ENCODE measurements around the gene HTT-AS. TPM values are rescaled to one million over a fixed set of nuclear protein-coding genes. Genes with fewer than 3 reads are reported as not detected.

HTT-AS gene
- total and polyA plus RNA-seq, 2 of the 13 experiments (the other 11 are each of a cell fraction or from before 2014, with no cell fraction given), result not detected

GRCh38 chr4:3030566-3031356 lies 43.6 kb downstream of the HTT-AS start (continued):
- TF ChIP-seq ZNF639 (CRISPR knock-in tag; conservative IDR thresholded peaks at IDR 0.05), result no peak
- no peak for TF ChIP-seq ZNF256 (CRISPR knock-in tag; conservative IDR thresholded peaks at IDR 0.05)
- no peak for TF ChIP-seq ZNF280D (CRISPR knock-in tag; IDR thresholded peaks at IDR 0.05)
- no peak for TF ChIP-seq CERS6 (CRISPR knock-in tag; IDR thresholded peaks at IDR 0.05)

GRCh38 chr4:3029464-3029863 lies 44.9 kb downstream of the HTT-AS start:
- Histone ChIP-seq H3K27me3 (ENCODE audit: control insufficient read depth in 1 of 2, insufficient read depth in 2 of 2, low read length in 2 of 2) (peaks cover 0 to 52% of the 10 kb centered on the region in 2 experiments; a peak in 2 of 5 replicates), H4K20me1 (ENCODE audit: insufficient read depth, low read length) (no peaks in the 10 kb centered on the region), H3K4me3 (replicated peaks in 1 of 3; ENCODE audit: insufficient read depth in 1 of 3, low read depth in 2 of 3, low read length in 3 of 3) (no peak overlapping the region), H3K79me2 (ENCODE audit: insufficient read depth, low read length) (no peaks in the 10 kb centered on the region), H3K4me1 (ENCODE audit: insufficient read depth, low read length) (peaks cover 37% of the 10 kb centered on the region), H2AFZ (ENCODE audit: low read length) (no peak overlapping the region), H3K9ac (ENCODE audit: insufficient read depth, low read depth, low read length) (no peak overlapping the region), H3K27ac (ENCODE audit: extremely low read length, insufficient read depth, low read length) (no peak overlapping the region), H3K9me3 (ENCODE audit: low read length) (no peaks in the 10 kb centered on the region), H3K36me3 (replicated peaks in 1 of 2; ENCODE audit: control insufficient read depth in 1 of 2, insufficient read depth in 2 of 2, low read length in 2 of 2) (no peaks in the 10 kb centered on the region), H3K4me2 (ENCODE audit: low read depth, low read length) (no peak overlapping the region)
- in situ Hi-C loops (cut with HindIII; ENCODE audit: extremely low pct_ligation_motif_present, low pct_unique_long_range_greater_than_20kb), result no loop called here
- FAIRE-seq, result no peak
- BruUV-seq (replicated peaks), result no TSS peak
- WGBS (ENCODE audit: low lambda C conversion rate), result 51% methylated on average over 5 of the region's 9 CpGs
- DNase-seq (ENCODE audit: low spot score), result no peak
- POLR2A ChIA-PET, result no interaction called here
- CTCF ChIA-PET (ENCODE audit: low intra/inter-chr PET ratio, low total read pairs), result no interaction called here
- no peak for ATAC-seq
- intact Hi-C loops (cut with micrococcal nuclease; ENCODE audit: unreplicated experiment), result no loop called here
- TF ChIP-seq ZNF557 (CRISPR knock-in tag; IDR thresholded peaks at IDR 0.05) (no peak), ZNF574 (CRISPR knock-in tag; IDR thresholded peaks at IDR 0.05) (no peak), ARID3A (IDR thresholded peaks at IDR 0.05; ENCODE audit: low read depth, low read length) (no peak)
